ENCODE results near the gene UMAD1. TPM values are rescaled to one million over a fixed set of nuclear protein-coding genes. Genes with fewer than 3 reads are reported as not detected.

UMAD1 gene
- total RNA-seq, 1 donor: 13.8 TPM

GRCh38 chr7:7702826-7703225 is 62.3 kb downstream of the UMAD1 start:
- no peak overlapping the region for H3K4me3 ChIP-seq (ENCODE audit: low read depth, low read length)
- TF ChIP-seq CTCF (IDR thresholded peaks at IDR 0.05; ENCODE audit: insufficient read depth, low read depth, low read length): no peak
- DNase-seq (ENCODE audit: low read depth): peak; percentile 48

- no peak for DNase-seq (ENCODE audit: low read depth)
- no peak for TF ChIP-seq CTCF (IDR thresholded peaks at IDR 0.05; ENCODE audit: insufficient read depth, low read depth, low read length)
- H3K4me3 ChIP-seq (ENCODE audit: low read depth, low read length): no peak overlapping the region
Observed at GRCh38 chr7:7703427-7703826, 62.9 kb downstream of the UMAD1 start.

GRCh38 chr7:7704867-7705266 is 64.3 kb downstream of the UMAD1 start:
- DNase-seq (ENCODE audit: low read depth): no peak
- TF ChIP-seq CTCF (IDR thresholded peaks at IDR 0.05; ENCODE audit: insufficient read depth, low read depth, low read length): no peak
- no peak overlapping the region for H3K4me3 ChIP-seq (ENCODE audit: low read depth, low read length)

- TF ChIP-seq CTCF (IDR thresholded peaks at IDR 0.05; ENCODE audit: insufficient read depth, low read depth, low read length): no peak
- DNase-seq (ENCODE audit: low read depth): no peak
- no peak overlapping the region for H3K4me3 ChIP-seq (ENCODE audit: low read depth, low read length)
Observed at GRCh38 chr7:7705318-7705717, 64.8 kb downstream of the UMAD1 start.

- no peak overlapping the region for H3K4me3 ChIP-seq (ENCODE audit: low read depth, low read length)
- no peak for TF ChIP-seq CTCF (IDR thresholded peaks at IDR 0.05; ENCODE audit: insufficient read depth, low read depth, low read length)
- DNase-seq (ENCODE audit: low read depth): no peak
Observed at GRCh38 chr7:7706101-7706511, 65.6 kb downstream of the UMAD1 start.

GRCh38 chr7:7706556-7707172 is 66.1 kb downstream of the UMAD1 start:
- no peak for DNase-seq (ENCODE audit: low read depth)
- TF ChIP-seq CTCF (IDR thresholded peaks at IDR 0.05; ENCODE audit: insufficient read depth, low read depth, low read length): no peak
- H3K4me3 ChIP-seq (ENCODE audit: low read depth, low read length): no peak overlapping the region

GRCh38 chr7:7707246-7707645 is 66.7 kb downstream of the UMAD1 start:
- no peak for DNase-seq (ENCODE audit: low read depth)
- no peak overlapping the region for H3K4me3 ChIP-seq (ENCODE audit: low read depth, low read length)
- TF ChIP-seq CTCF (IDR thresholded peaks at IDR 0.05; ENCODE audit: insufficient read depth, low read depth, low read length): no peak
